MM.1S (cell line): ENCODE measurements around the gene C19orf44.

Experiments
- DNase-seq: peaks from one replicate; pipeline ENCODE4 v3.0.0-alpha.2; 2015
- H2AFZ ChIP-seq: fragments of 300-600 bp; sonication (generic); 2 replicates; pipeline ENCODE4 v1.6.0; 2016; ENCODE audit warnings: antibody characterized with exemption, low read length
- H3F3A ChIP-seq: fragments of 300-600 bp; sonication (generic); 2 replicates; pipeline ENCODE4 v1.6.1; 2016; ENCODE audit warnings: mild to moderate bottlenecking, antibody characterized with exemption, low read length, moderate library complexity, mixed read lengths; ENCODE audit not compliant: insufficient read depth
- H3K27ac ChIP-seq: fragments of 300-600 bp; sonication (generic); 2 replicates; pipeline ENCODE4 v1.5.1; 2016; ENCODE audit warnings: mild to moderate bottlenecking, low read length
- H3K27me3 ChIP-seq: fragments of 300-600 bp; sonication (generic); replicated peaks from 2 replicates; pipeline ENCODE4 v1.6.0; 2016; ENCODE audit warnings: low read length; ENCODE audit not compliant: insufficient read depth
- H3K36me3 ChIP-seq: fragments of 300-600 bp; sonication (generic); replicated peaks from 2 replicates; pipeline ENCODE4 v1.6.1; 2016; ENCODE audit warnings: mild to moderate bottlenecking, low read length, mixed read lengths; ENCODE audit not compliant: insufficient read depth
- H3K4me1 ChIP-seq: fragments of 300-600 bp; sonication (generic); 2 replicates; pipeline ENCODE4 v1.6.1; 2016; ENCODE audit warnings: low read length, mixed read lengths
- H3K4me2 ChIP-seq: fragments of 300-600 bp; sonication (generic); 2 replicates; pipeline ENCODE4 v1.6.0; 2016; ENCODE audit warnings: low read depth, low read length
- H3K4me3 ChIP-seq: fragments of 300-600 bp; sonication (generic); 2 replicates; pipeline ENCODE4 v1.5.1; 2016; ENCODE audit warnings: low read length, mixed read lengths
- H3K79me2 ChIP-seq: fragments of 300-600 bp; sonication (generic); 2 replicates; pipeline ENCODE4 v1.6.1; 2016; ENCODE audit warnings: mixed run types, low read length, mixed read lengths
- H3K9ac ChIP-seq: fragments of 300-600 bp; sonication (generic); 2 replicates; pipeline ENCODE4 v1.6.1; 2016; ENCODE audit warnings: low read length, mixed read lengths
- H3K9me2 ChIP-seq: fragments of 300-600 bp; sonication (generic); replicated peaks from 2 replicates; pipeline ENCODE4 v1.6.1; 2016; ENCODE audit warnings: mild to moderate bottlenecking, low read length, mixed read lengths; ENCODE audit not compliant: insufficient read depth
- H3K9me3 ChIP-seq: fragments of 300-600 bp; sonication (generic); replicated peaks from 2 replicates; pipeline ENCODE4 v1.6.1; 2016; ENCODE audit warnings: mild to moderate bottlenecking, low read length, mixed read lengths; ENCODE audit not compliant: insufficient read depth
- H4K20me1 ChIP-seq: fragments of 300-600 bp; sonication (generic); 2 replicates; pipeline ENCODE4 v1.6.1; 2016; ENCODE audit warnings: mild to moderate bottlenecking, low read length, moderate library complexity, mixed read lengths; ENCODE audit not compliant: insufficient read depth
- EZH2 ChIP-seq: fragments of 300-600 bp; sonication (generic); optimal IDR thresholded peaks from 2 replicates; pipeline ENCODE3; 2017; ENCODE audit warnings: low read depth, mild to moderate bottlenecking, antibody characterized with exemption, low read length, mixed read lengths
- EZH2phosphoT487 ChIP-seq: fragments of 300-600 bp; sonication (generic); IDR thresholded peaks from 2 replicates; pipeline ENCODE4 v1.6.1; 2018; ENCODE audit warnings: antibody characterized with exemption, low read length
- TF ChIP-seq, protein P1 (sequence below): fragments of 300-600 bp; sonication (generic); IDR thresholded peaks from 2 replicates; pipeline ENCODE4 v1.5.1; 2016; ENCODE audit warnings: antibody characterized with exemption, low read length, mixed read lengths

Gene C19orf44

GRCh38 chr19:16460454-16460853 lies 35.7 kb upstream of the C19orf44 start:
- Histone ChIP-seq H3K79me2 (peaks cover 99% of the 10 kb centered on the region), H3K4me1 (no peaks in the 10 kb centered on the region), H3K9me2 (no peaks in the 10 kb centered on the region), H3K9me3 (no peaks in the 10 kb centered on the region), H3K27ac (no peak overlapping the region), H3F3A (no peaks in the 10 kb centered on the region), H3K4me3 (no peak overlapping the region), H4K20me1 (peaks cover 22% of the 10 kb centered on the region), H3K27me3 (no peaks in the 10 kb centered on the region), H3K36me3 (no peaks in the 10 kb centered on the region), H2AFZ (no peak overlapping the region), H3K4me2 (no peak overlapping the region), H3K9ac (no peak overlapping the region)
- TF ChIP-seq EZH2phosphoT487 (no peak), EZH2 (no peak)
- TF ChIP-seq, protein P1, sequence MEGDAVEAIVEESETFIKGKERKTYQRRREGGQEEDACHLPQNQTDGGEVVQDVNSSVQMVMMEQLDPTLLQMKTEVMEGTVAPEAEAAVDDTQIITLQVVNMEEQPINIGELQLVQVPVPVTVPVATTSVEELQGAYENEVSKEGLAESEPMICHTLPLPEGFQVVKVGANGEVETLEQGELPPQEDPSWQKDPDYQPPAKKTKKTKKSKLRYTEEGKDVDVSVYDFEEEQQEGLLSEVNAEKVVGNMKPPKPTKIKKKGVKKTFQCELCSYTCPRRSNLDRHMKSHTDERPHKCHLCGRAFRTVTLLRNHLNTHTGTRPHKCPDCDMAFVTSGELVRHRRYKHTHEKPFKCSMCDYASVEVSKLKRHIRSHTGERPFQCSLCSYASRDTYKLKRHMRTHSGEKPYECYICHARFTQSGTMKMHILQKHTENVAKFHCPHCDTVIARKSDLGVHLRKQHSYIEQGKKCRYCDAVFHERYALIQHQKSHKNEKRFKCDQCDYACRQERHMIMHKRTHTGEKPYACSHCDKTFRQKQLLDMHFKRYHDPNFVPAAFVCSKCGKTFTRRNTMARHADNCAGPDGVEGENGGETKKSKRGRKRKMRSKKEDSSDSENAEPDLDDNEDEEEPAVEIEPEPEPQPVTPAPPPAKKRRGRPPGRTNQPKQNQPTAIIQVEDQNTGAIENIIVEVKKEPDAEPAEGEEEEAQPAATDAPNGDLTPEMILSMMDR: no peak
- no peak for DNase-seq

DNA sequence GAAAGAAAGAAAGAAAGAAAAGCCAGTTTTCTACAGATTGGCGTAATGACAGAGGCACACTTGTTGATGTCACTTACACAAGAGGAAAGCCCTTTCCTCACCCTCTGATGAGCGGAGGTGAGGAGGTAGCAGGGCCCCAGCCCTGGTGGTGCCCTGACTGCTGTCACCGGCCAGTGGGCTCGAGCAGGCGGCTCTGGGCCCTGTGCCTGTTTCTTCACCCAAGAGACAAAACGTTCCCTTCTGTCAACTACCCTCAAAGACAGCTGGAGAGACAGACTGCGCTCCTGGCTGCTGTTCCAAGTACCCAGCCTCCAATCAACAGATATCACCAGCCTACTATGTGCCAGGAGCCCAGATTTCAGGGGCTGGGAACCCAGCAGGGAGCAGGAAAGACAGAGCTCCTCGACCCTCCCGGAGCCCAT lies 34.6 kb upstream of the C19orf44 start:
- Histone ChIP-seq H3K9ac (no peak overlapping the region), H3K27ac (no peak overlapping the region), H2AFZ (no peak overlapping the region), H3K36me3 (no peaks in the 10 kb centered on the region), H3K27me3 (no peaks in the 10 kb centered on the region), H3K4me1 (no peaks in the 10 kb centered on the region), H3K9me3 (no peaks in the 10 kb centered on the region), H3F3A (no peaks in the 10 kb centered on the region), H4K20me1 (peaks cover 19% of the 10 kb centered on the region), H3K79me2 (peaks cover 99% of the 10 kb centered on the region), H3K4me2 (no peak overlapping the region), H3K9me2 (no peaks in the 10 kb centered on the region), H3K4me3 (no peak overlapping the region)
- TF ChIP-seq, protein P1: no peak
- TF ChIP-seq EZH2: no peak
- no peak for TF ChIP-seq EZH2phosphoT487
- DNase-seq: no peak

DNA sequence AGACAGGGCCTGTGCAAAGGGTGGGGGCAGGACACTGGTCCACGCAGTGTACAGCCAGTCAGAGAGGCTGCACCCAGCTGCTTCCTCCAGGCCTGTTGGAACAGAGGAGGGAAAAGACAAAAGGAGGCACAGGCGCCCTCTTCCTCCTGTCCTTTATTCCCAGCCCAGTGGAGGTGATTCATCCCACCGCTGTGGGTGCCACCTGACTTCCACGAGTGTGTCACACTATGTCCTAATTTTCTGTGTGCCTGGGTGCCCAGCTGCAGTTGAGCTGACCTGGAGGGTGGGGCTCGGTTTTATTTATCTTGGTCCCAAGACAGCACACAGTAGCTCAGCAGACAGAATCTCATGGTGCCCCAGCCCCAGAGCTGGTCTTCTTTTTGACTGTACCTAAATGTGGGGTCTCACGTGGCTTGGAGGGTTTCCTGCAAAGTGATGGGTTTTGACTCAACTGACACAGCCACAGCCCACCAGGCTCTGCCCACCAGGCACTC lies 33.4 kb upstream of the C19orf44 start:
- no peak overlapping the region for H3K9ac ChIP-seq
- no peak overlapping the region for H3K27ac ChIP-seq
- DNase-seq: no peak
- TF ChIP-seq EZH2phosphoT487: no peak
- TF ChIP-seq EZH2: no peak
- TF ChIP-seq, protein P1: no peak
- H2AFZ ChIP-seq: no peak overlapping the region
- H4K20me1 ChIP-seq: peaks cover 19% of the 10 kb centered on the region
- no peak overlapping the region for H3K4me3 ChIP-seq
- no peaks in the 10 kb centered on the region for H3K36me3 ChIP-seq
- no peaks in the 10 kb centered on the region for H3K4me1 ChIP-seq
- no peaks in the 10 kb centered on the region for H3K9me2 ChIP-seq
- H3K79me2 ChIP-seq: peaks cover 99% of the 10 kb centered on the region
- no peaks in the 10 kb centered on the region for H3F3A ChIP-seq
- no peaks in the 10 kb centered on the region for H3K27me3 ChIP-seq
- no peak overlapping the region for H3K4me2 ChIP-seq
- no peaks in the 10 kb centered on the region for H3K9me3 ChIP-seq
